Stimulated activated CD4-positive, alpha-beta T cell treated with anti-CD3 and anti-CD28 coated beads, Interleukin-15, amount 100 ng/mL, for 24 hours (primary cell): Measurements from ENCODE around the gene MACF1.

Source experiments
- DNase-seq: peaks from one replicate; pipeline ENCODE4 v3.0.0-alpha.2; 2020

MACF1 gene

GRCh38 chr1:39310015-39310414 is 105.5 kb downstream of the MACF1 start:
- no peak for DNase-seq

GRCh38 chr1:39310691-39311090 is 106.2 kb downstream of the MACF1 start:
- DNase-seq: no peak

DNA sequence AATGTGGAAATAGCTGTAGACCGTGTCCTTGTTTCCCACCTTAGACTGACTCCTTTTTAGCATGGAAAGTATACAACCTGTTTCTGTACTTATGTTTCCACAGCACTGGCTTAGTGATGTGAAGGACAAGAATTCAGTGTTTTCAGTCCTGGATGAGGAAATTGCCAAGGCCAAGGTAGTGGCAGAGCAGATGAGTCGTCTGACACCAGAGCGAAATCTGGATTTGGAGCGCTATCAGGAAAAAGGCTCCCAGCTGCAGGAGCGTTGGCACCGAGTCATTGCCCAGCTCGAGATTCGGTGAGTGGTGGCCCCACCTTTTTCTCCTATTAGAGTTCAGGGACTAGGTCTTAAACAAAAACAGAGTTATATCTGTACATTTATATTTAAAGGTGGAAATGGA is 112.6 kb downstream of the MACF1 start:
- no peak for DNase-seq

DNA sequence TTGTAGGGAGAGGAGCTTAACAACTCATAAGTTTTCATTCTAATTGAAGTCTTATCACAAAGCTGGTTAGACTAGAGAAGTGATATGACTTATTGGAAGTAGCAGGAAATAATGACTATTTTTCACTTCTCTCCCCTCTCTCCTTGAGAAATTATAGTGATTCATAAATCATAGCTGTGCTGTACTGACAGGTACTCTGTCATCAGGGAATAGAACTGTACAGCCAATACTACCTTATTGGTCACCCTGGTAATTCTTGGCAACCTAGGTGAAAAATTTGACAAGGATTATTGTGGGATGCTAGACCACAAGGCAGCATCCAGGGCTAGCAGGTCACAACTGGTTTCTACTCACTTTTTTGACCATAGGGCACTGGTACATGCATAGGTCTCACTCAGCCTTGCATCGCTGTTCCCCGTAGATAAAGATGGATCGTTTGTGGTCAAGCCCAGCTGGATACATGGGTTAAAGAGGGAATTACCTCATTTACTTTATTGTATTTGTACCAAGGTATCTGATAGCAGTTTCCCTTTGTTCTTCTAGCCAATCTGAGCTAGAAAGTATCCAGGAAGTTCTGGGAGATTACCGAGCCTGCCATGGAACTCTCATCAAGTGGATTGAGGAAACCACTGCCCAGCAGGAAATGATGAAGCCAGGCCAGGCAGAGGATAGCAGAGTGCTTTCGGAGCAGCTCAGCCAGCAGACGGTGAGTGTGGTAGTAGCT is 113.6 kb downstream of the MACF1 start:
- DNase-seq: no peak

DNA sequence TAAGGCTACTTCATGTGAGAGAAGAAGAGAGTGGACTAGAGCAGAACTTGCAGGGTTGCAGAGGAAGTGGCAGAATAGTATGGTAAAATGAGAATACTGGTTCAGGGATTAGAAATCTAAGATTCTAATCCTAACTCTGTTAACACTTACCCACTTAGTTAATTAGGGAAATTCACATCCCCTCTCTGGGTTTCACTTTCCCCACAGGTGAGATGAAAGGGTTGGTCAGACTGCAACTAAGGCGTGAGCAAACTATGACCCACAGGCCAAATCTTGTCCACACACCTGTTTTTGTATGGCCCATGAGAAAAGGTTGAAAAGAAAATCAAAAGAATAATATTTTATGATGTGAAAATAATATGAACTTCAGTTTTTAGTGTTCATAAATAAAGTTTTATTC is 117.5 kb downstream of the MACF1 start:
- DNase-seq: no peak

GRCh38 chr1:39322431-39322830 is 117.9 kb downstream of the MACF1 start:
- no peak for DNase-seq

GRCh38 chr1:39324888-39325287 is 120.4 kb downstream of the MACF1 start:
- DNase-seq: no peak

GRCh38 chr1:39326836-39327235 is 122.3 kb downstream of the MACF1 start:
- no peak for DNase-seq

- no peak for DNase-seq
Observed at GRCh38 chr1:39328095-39328494, 123.6 kb downstream of the MACF1 start.

- DNase-seq: no peak
Observed at GRCh38 chr1:39328586-39329121, 124.2 kb downstream of the MACF1 start.

DNA sequence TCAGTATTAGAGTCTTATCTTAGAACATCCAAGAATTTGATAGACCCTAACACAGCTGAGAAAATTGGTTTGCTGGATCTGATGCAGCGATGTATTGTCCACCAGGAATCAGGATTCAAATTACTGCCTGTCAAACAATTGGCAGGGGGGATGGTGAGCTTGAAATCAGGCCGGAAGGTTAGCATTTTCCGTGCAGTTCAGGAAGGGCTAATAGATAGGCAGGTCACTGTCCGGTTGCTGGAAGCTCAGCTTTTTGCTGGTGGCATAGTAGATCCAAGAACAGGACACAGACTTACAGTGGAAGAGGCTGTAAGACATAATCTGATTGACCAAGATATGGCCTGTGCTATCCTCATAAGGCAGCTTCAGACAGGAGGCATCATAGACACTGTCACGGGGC is 127.2 kb downstream of the MACF1 start:
- DNase-seq: no peak

GRCh38 chr1:39332291-39332690 is 127.8 kb downstream of the MACF1 start:
- DNase-seq: no peak

GRCh38 chr1:39332828-39333227 is 128.3 kb downstream of the MACF1 start:
- no peak for DNase-seq

DNA sequence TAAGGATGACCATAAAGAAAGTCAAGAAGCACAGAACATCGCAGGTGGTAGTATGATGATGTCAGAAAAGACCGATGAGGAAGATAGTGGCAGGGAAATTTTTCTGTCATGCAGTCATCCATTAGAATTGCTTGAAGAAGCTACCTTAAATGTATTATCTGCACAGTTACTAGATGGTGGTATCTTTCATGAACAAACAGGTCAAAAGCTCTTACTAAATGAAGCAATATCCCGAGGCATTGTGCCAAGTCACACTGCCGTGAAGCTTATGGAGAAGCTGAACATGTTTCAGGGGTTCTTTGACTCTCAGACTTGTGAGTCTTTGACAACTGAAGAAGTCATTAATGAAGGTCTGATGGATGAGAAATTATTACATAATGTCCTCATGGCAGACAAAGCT is 128.8 kb downstream of the MACF1 start:
- no peak for DNase-seq

- no peak for DNase-seq
Observed at GRCh38 chr1:39335216-39335615, 130.7 kb downstream of the MACF1 start.

GRCh38 chr1:39337067-39337466 is 132.6 kb downstream of the MACF1 start:
- DNase-seq: no peak

DNA sequence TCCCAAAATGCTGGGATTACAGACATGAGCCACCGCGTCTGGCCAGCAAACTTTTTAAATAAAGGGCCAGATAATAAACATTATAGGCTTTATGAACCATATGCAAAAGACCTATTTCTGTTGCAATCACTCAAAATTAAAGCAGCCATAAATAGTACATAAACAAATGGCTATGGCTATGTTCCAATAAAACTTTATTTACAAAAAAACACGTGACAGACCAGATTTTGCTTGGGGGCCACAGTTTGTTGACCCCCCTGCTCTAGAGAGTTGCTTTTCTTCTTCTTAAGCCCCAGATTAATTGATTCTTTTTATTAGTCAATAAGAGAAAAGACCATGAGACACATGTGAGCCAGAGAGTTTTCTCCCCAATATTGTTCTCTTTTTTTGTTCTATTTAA is 138.3 kb downstream of the MACF1 start:
- no peak for DNase-seq

DNA sequence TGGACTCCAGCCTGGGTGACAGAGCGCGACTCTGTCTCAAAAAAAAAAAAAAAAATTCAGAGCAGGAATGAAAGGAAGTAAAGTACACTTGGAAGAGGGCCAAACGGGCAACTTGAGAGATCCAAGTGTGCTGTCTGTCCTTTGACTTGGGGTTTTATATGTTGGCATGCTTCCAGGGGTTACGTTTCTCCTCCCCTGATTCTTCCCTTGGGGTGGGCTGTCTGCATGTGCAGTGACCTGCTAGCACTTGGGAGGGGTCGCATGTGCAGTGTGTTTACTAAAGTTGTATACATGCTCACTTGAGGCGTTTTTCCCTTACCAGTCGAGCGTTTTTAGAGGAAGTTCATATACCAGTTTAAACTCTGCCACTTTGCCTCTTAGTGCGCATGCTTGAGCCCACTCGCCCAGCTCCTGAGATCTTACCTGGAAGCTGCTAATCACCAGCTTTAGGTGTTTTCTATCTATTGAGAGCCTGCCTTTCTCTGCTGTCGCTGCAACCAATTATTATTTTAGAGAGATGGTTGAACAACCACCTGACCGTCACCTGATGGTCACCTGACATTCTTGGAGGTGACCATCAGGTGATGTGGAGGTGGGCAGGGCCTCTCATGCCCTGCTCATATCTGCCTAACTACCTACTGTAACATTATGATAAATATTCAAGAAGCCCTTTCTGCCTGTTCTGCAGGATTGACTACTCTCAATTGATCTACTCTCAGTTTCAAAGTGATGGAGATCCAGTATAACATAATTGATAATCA is 140.1 kb downstream of the MACF1 start:
- DNase-seq: no peak

GRCh38 chr1:39346872-39347271 is 142.4 kb downstream of the MACF1 start:
- no peak for DNase-seq

- DNase-seq: no peak
Observed at GRCh38 chr1:39348278-39348677, 143.8 kb downstream of the MACF1 start.

- DNase-seq: no peak
Observed at GRCh38 chr1:39352881-39353280, 148.4 kb downstream of the MACF1 start.

DNA sequence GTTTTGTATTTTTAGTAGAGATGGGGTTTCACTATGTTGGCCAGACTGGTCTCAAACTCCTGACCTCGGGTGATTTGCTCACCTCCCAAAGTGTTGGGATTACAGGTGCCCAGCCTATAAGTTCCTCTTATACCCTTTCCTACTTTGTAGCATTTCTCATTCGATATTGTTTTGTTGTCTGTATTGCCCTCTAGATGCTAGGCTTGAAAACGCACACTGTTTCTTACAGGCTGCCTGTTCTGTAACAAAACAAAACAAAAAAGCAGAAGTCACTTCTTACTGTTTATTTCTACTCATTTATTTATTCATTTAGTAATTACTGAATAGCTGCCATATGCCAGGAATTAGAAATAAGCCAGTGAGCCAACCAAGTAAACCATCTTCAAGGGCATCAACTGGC is 150.1 kb downstream of the MACF1 start:
- no peak for DNase-seq

DNA sequence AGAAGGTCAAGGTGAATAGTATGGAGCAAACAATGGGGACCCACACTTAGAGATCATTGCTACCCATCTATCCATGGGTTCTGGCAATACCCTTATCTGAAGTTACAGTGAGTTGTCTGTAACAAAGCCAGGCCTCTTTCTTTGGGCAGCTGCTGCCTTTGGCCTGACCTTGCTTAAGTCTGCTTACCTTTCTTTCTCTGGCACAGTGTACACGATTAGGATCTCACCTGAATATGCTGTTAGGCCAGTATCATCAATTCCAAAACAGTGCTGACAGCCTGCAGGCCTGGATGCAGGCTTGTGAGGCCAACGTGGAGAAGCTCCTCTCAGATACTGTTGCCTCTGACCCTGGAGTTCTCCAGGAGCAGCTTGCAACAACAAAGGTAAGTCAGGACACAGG is 154.0 kb downstream of the MACF1 start:
- DNase-seq: no peak

- no peak for DNase-seq
Observed at GRCh38 chr1:39359028-39359570, 154.6 kb downstream of the MACF1 start.
